ENCODE measurements around the gene MAP3K2.

Gene MAP3K2

GRCh38 chr2:127351603-127352002 lies 36.2 kb downstream of the MAP3K2 start:
- no peak for TF ChIP-seq EZH2phosphoT487 (IDR thresholded peaks at IDR 0.05; ENCODE audit: borderline replicate concordance, low read length)
- no peak for TF ChIP-seq CTCF (IDR thresholded peaks at IDR 0.05; ENCODE audit: low read depth, low read length, poor library complexity, severe bottlenecking)
- Histone ChIP-seq H3K79me2 (ENCODE audit: control insufficient read depth, low read length) (peaks cover 83% of the 10 kb centered on the region), H3K9me3 (ENCODE audit: control insufficient read depth, insufficient read depth, low read length) (no peaks in the 10 kb centered on the region), H3K4me3 (ENCODE audit: low read length) (no peak overlapping the region), H3K4me2 (ENCODE audit: low read length) (no peak overlapping the region), H3K9me2 (replicated peaks; ENCODE audit: control insufficient read depth, low read length) (no peaks in the 10 kb centered on the region), H3K27me3 (ENCODE audit: control insufficient read depth, low read length) (no peaks in the 10 kb centered on the region), H3F3A (ENCODE audit: control insufficient read depth, insufficient read depth) (no peaks in the 10 kb centered on the region; the same call in none of the 2 replicates), H3K4me1 (ENCODE audit: control insufficient read depth, low read length) (peaks cover 27% of the 10 kb centered on the region), H3K27ac (ENCODE audit: low read depth, low read length) (no peak overlapping the region), H4K20me1 (ENCODE audit: control insufficient read depth, insufficient read depth, low read depth, low read length) (peaks cover 30% of the 10 kb centered on the region), H3K36me3 (ENCODE audit: control insufficient read depth, low read length) (no peaks in the 10 kb centered on the region; the same call in 1 of the 2 replicates)

- no peak overlapping the region for H3K27ac ChIP-seq (ENCODE audit: low read depth, low read length)
- H4K20me1 ChIP-seq (ENCODE audit: control insufficient read depth, insufficient read depth, low read depth, low read length), result peaks cover 25% of the 10 kb centered on the region; the same call in 1 of the 2 replicates
- H3K79me2 ChIP-seq (ENCODE audit: control insufficient read depth, low read length), result peaks cover 90% of the 10 kb centered on the region
- peaks cover 38% of the 10 kb centered on the region for H3K4me1 ChIP-seq (ENCODE audit: control insufficient read depth, low read length)
- TF ChIP-seq EZH2phosphoT487 (IDR thresholded peaks at IDR 0.05; ENCODE audit: borderline replicate concordance, low read length), result no peak
- no peak for TF ChIP-seq CTCF (IDR thresholded peaks at IDR 0.05; ENCODE audit: low read depth, low read length, poor library complexity, severe bottlenecking)
- H3K36me3 ChIP-seq (ENCODE audit: control insufficient read depth, low read length), result no peaks in the 10 kb centered on the region
- H3K27me3 ChIP-seq (ENCODE audit: control insufficient read depth, low read length), result no peaks in the 10 kb centered on the region
- peak overlapping the region; percentile 30 for H3K4me3 ChIP-seq (ENCODE audit: low read length)
- H3F3A ChIP-seq (ENCODE audit: control insufficient read depth, insufficient read depth), result no peaks in the 10 kb centered on the region
- H3K9me2 ChIP-seq (replicated peaks; ENCODE audit: control insufficient read depth, low read length), result no peaks in the 10 kb centered on the region
- no peaks in the 10 kb centered on the region for H3K9me3 ChIP-seq (ENCODE audit: control insufficient read depth, insufficient read depth, low read length)
- H3K4me2 ChIP-seq (ENCODE audit: low read length), result peak overlapping the region; percentile 51
These were observed 39.3 kb downstream of the MAP3K2 start for GRCh38 chr2:127348426-127349000.

- Histone ChIP-seq H3K79me2 (ENCODE audit: control insufficient read depth, low read length) (peaks cover 90% of the 10 kb centered on the region), H3K27me3 (ENCODE audit: control insufficient read depth, low read length) (no peaks in the 10 kb centered on the region), H3K4me3 (ENCODE audit: low read length) (no peak overlapping the region), H3K27ac (ENCODE audit: low read depth, low read length) (no peak overlapping the region), H3K4me1 (ENCODE audit: control insufficient read depth, low read length) (peaks cover 38% of the 10 kb centered on the region), H4K20me1 (ENCODE audit: control insufficient read depth, insufficient read depth, low read depth, low read length) (peaks cover 25% of the 10 kb centered on the region; the same call in 1 of the 2 replicates), H3K36me3 (ENCODE audit: control insufficient read depth, low read length) (no peaks in the 10 kb centered on the region), H3K4me2 (ENCODE audit: low read length) (no peak overlapping the region; the same call in 1 of the 2 replicates), H3K9me2 (replicated peaks; ENCODE audit: control insufficient read depth, low read length) (no peaks in the 10 kb centered on the region), H3K9me3 (ENCODE audit: control insufficient read depth, insufficient read depth, low read length) (no peaks in the 10 kb centered on the region), H3F3A (ENCODE audit: control insufficient read depth, insufficient read depth) (peaks cover 2% of the 10 kb centered on the region; the same call in 1 of the 2 replicates)
- TF ChIP-seq EZH2phosphoT487 (IDR thresholded peaks at IDR 0.05; ENCODE audit: borderline replicate concordance, low read length) (no peak), CTCF (IDR thresholded peaks at IDR 0.05; ENCODE audit: low read depth, low read length, poor library complexity, severe bottlenecking) (no peak)
These were observed 39.9 kb downstream of the MAP3K2 start for GRCh38 chr2:127347734-127348392.
